Measurements from ENCODE around the gene FSTL5.

FSTL5 gene

GRCh38 chr4:162101337-162101736 is 62.5 kb downstream of the FSTL5 start:
- Histone ChIP-seq H4K20me1 (ENCODE audit: low read depth, low read length) (no peaks in the 10 kb centered on the region), H3K9me3 (ENCODE audit: insufficient read depth, low read length) (no peaks in the 10 kb centered on the region), H3K27ac (ENCODE audit: low read depth, low read length) (no peak overlapping the region), H3K36me3 (ENCODE audit: low read length) (no peaks in the 10 kb centered on the region), H3K27me3 (ENCODE audit: low read length) (no peaks in the 10 kb centered on the region), H3K9ac (ENCODE audit: low read length) (no peak overlapping the region), H3F3A (ENCODE audit: insufficient read depth) (no peaks in the 10 kb centered on the region), H3K4me2 (ENCODE audit: low read depth, low read length, poor library complexity, severe bottlenecking) (no peak overlapping the region), H2AFZ (ENCODE audit: low read depth, low read length, severe bottlenecking) (no peak overlapping the region), H3K9me2 (replicated peaks; ENCODE audit: insufficient read depth, low read length) (no peaks in the 10 kb centered on the region; the same call in 1 of the 2 replicates), H3K4me3 (ENCODE audit: insufficient read depth, low read length, poor library complexity, severe bottlenecking) (no peak overlapping the region), H3K79me2 (ENCODE audit: insufficient read depth, low read length) (no peaks in the 10 kb centered on the region)
- TF ChIP-seq EZH2phosphoT487 (conservative IDR thresholded peaks at IDR 0.05; ENCODE audit: low read length), result no peak
- no peak for TF ChIP-seq CTCF (IDR thresholded peaks at IDR 0.05; ENCODE audit: insufficient read depth, low read length, poor library complexity, severe bottlenecking)

GRCh38 chr4:162075726-162076125 is 88.1 kb downstream of the FSTL5 start:
- Histone ChIP-seq H3K36me3 (ENCODE audit: low read length) (no peaks in the 10 kb centered on the region), H3F3A (ENCODE audit: insufficient read depth) (no peaks in the 10 kb centered on the region), H3K79me2 (ENCODE audit: insufficient read depth, low read length) (no peaks in the 10 kb centered on the region), H3K27ac (ENCODE audit: low read depth, low read length) (no peak overlapping the region), H4K20me1 (ENCODE audit: low read depth, low read length) (no peaks in the 10 kb centered on the region), H3K9me3 (ENCODE audit: insufficient read depth, low read length) (no peaks in the 10 kb centered on the region), H2AFZ (ENCODE audit: low read depth, low read length, severe bottlenecking) (no peak overlapping the region), H3K4me3 (ENCODE audit: insufficient read depth, low read length, poor library complexity, severe bottlenecking) (no peak overlapping the region), H3K9me2 (replicated peaks; ENCODE audit: insufficient read depth, low read length) (no peaks in the 10 kb centered on the region), H3K4me2 (ENCODE audit: low read depth, low read length, poor library complexity, severe bottlenecking) (no peak overlapping the region), H3K9ac (ENCODE audit: low read length) (no peak overlapping the region), H3K27me3 (ENCODE audit: low read length) (no peaks in the 10 kb centered on the region)
- TF ChIP-seq EZH2phosphoT487 (conservative IDR thresholded peaks at IDR 0.05; ENCODE audit: low read length) (no peak), CTCF (IDR thresholded peaks at IDR 0.05; ENCODE audit: insufficient read depth, low read length, poor library complexity, severe bottlenecking) (no peak)

- H3F3A ChIP-seq (ENCODE audit: insufficient read depth), result no peaks in the 10 kb centered on the region
- no peaks in the 10 kb centered on the region for H3K9me3 ChIP-seq (ENCODE audit: insufficient read depth, low read length)
- no peak overlapping the region for H3K9ac ChIP-seq (ENCODE audit: low read length)
- no peak for TF ChIP-seq EZH2phosphoT487 (conservative IDR thresholded peaks at IDR 0.05; ENCODE audit: low read length)
- TF ChIP-seq CTCF (IDR thresholded peaks at IDR 0.05; ENCODE audit: insufficient read depth, low read length, poor library complexity, severe bottlenecking), result no peak
- no peaks in the 10 kb centered on the region for H3K79me2 ChIP-seq (ENCODE audit: insufficient read depth, low read length)
- H3K27me3 ChIP-seq (ENCODE audit: low read length), result no peaks in the 10 kb centered on the region
- H3K9me2 ChIP-seq (replicated peaks; ENCODE audit: insufficient read depth, low read length), result no peaks in the 10 kb centered on the region
- no peak overlapping the region for H3K4me3 ChIP-seq (ENCODE audit: insufficient read depth, low read length, poor library complexity, severe bottlenecking)
- H3K36me3 ChIP-seq (ENCODE audit: low read length), result no peaks in the 10 kb centered on the region
- H4K20me1 ChIP-seq (ENCODE audit: low read depth, low read length), result no peaks in the 10 kb centered on the region
- H3K27ac ChIP-seq (ENCODE audit: low read depth, low read length), result no peak overlapping the region
- H2AFZ ChIP-seq (ENCODE audit: low read depth, low read length, severe bottlenecking), result no peak overlapping the region
- no peak overlapping the region for H3K4me2 ChIP-seq (ENCODE audit: low read depth, low read length, poor library complexity, severe bottlenecking)
These were observed 102.6 kb downstream of the FSTL5 start for GRCh38 chr4:162061214-162061613.

All from SU-DHL-6 (cell line).